MM.1S (cell line): ENCODE results near the gene NRSN1.

Experiments
- DNase-seq: peaks from one replicate; pipeline ENCODE4 v3.0.0-alpha.2; 2015
- H2AFZ ChIP-seq: fragments of 300-600 bp; sonication (generic); 2 replicates; pipeline ENCODE4 v1.6.0; 2016; ENCODE audit warnings: antibody characterized with exemption, low read length
- H3F3A ChIP-seq: fragments of 300-600 bp; sonication (generic); 2 replicates; pipeline ENCODE4 v1.6.1; 2016; ENCODE audit warnings: mild to moderate bottlenecking, antibody characterized with exemption, low read length, moderate library complexity, mixed read lengths; ENCODE audit not compliant: insufficient read depth
- H3K27ac ChIP-seq: fragments of 300-600 bp; sonication (generic); 2 replicates; pipeline ENCODE4 v1.5.1; 2016; ENCODE audit warnings: mild to moderate bottlenecking, low read length
- H3K27me3 ChIP-seq: fragments of 300-600 bp; sonication (generic); replicated peaks from 2 replicates; pipeline ENCODE4 v1.6.0; 2016; ENCODE audit warnings: low read length; ENCODE audit not compliant: insufficient read depth
- H3K36me3 ChIP-seq: fragments of 300-600 bp; sonication (generic); replicated peaks from 2 replicates; pipeline ENCODE4 v1.6.1; 2016; ENCODE audit warnings: mild to moderate bottlenecking, low read length, mixed read lengths; ENCODE audit not compliant: insufficient read depth
- H3K4me1 ChIP-seq: fragments of 300-600 bp; sonication (generic); 2 replicates; pipeline ENCODE4 v1.6.1; 2016; ENCODE audit warnings: low read length, mixed read lengths
- H3K4me2 ChIP-seq: fragments of 300-600 bp; sonication (generic); 2 replicates; pipeline ENCODE4 v1.6.0; 2016; ENCODE audit warnings: low read depth, low read length
- H3K4me3 ChIP-seq: fragments of 300-600 bp; sonication (generic); 2 replicates; pipeline ENCODE4 v1.5.1; 2016; ENCODE audit warnings: low read length, mixed read lengths
- H3K79me2 ChIP-seq: fragments of 300-600 bp; sonication (generic); 2 replicates; pipeline ENCODE4 v1.6.1; 2016; ENCODE audit warnings: mixed run types, low read length, mixed read lengths
- H3K9ac ChIP-seq: fragments of 300-600 bp; sonication (generic); 2 replicates; pipeline ENCODE4 v1.6.1; 2016; ENCODE audit warnings: low read length, mixed read lengths
- H3K9me2 ChIP-seq: fragments of 300-600 bp; sonication (generic); replicated peaks from 2 replicates; pipeline ENCODE4 v1.6.1; 2016; ENCODE audit warnings: mild to moderate bottlenecking, low read length, mixed read lengths; ENCODE audit not compliant: insufficient read depth
- H3K9me3 ChIP-seq: fragments of 300-600 bp; sonication (generic); replicated peaks from 2 replicates; pipeline ENCODE4 v1.6.1; 2016; ENCODE audit warnings: mild to moderate bottlenecking, low read length, mixed read lengths; ENCODE audit not compliant: insufficient read depth
- H4K20me1 ChIP-seq: fragments of 300-600 bp; sonication (generic); 2 replicates; pipeline ENCODE4 v1.6.1; 2016; ENCODE audit warnings: mild to moderate bottlenecking, low read length, moderate library complexity, mixed read lengths; ENCODE audit not compliant: insufficient read depth
- CTCF ChIP-seq: fragments of 300-600 bp; sonication (generic); IDR thresholded peaks from 2 replicates; pipeline ENCODE4 v1.5.1; 2016; ENCODE audit warnings: antibody characterized with exemption, low read length, mixed read lengths
- EZH2 ChIP-seq: fragments of 300-600 bp; sonication (generic); optimal IDR thresholded peaks from 2 replicates; pipeline ENCODE3; 2017; ENCODE audit warnings: low read depth, mild to moderate bottlenecking, antibody characterized with exemption, low read length, mixed read lengths
- EZH2phosphoT487 ChIP-seq: fragments of 300-600 bp; sonication (generic); IDR thresholded peaks from 2 replicates; pipeline ENCODE4 v1.6.1; 2018; ENCODE audit warnings: antibody characterized with exemption, low read length

Gene NRSN1

GRCh38 chr6:24188578-24189080 lies 62.6 kb downstream of the NRSN1 start:
- H3K79me2 ChIP-seq, result no peaks in the 10 kb centered on the region
- H3K4me3 ChIP-seq, result no peak overlapping the region
- no peaks in the 10 kb centered on the region for H3K4me1 ChIP-seq
- H3K27me3 ChIP-seq, result no peaks in the 10 kb centered on the region
- H3F3A ChIP-seq, result no peaks in the 10 kb centered on the region
- H3K9me2 ChIP-seq, result no peaks in the 10 kb centered on the region
- H3K27ac ChIP-seq, result no peak overlapping the region
- TF ChIP-seq CTCF (no peak), EZH2 (no peak), EZH2phosphoT487 (no peak)
- no peaks in the 10 kb centered on the region for H4K20me1 ChIP-seq
- DNase-seq, result no peak
- H3K9me3 ChIP-seq, result no peaks in the 10 kb centered on the region
- H3K9ac ChIP-seq, result no peak overlapping the region
- no peaks in the 10 kb centered on the region for H3K36me3 ChIP-seq
- no peak overlapping the region for H3K4me2 ChIP-seq
- H2AFZ ChIP-seq, result no peak overlapping the region

GRCh38 chr6:24191346-24191745 lies 65.3 kb downstream of the NRSN1 start:
- Histone ChIP-seq H3K4me2 (no peak overlapping the region), H3K4me1 (no peaks in the 10 kb centered on the region), H2AFZ (no peak overlapping the region), H3F3A (no peaks in the 10 kb centered on the region), H3K4me3 (no peak overlapping the region), H3K9me3 (no peaks in the 10 kb centered on the region), H3K9ac (no peak overlapping the region), H3K27ac (no peak overlapping the region), H4K20me1 (no peaks in the 10 kb centered on the region), H3K36me3 (no peaks in the 10 kb centered on the region), H3K79me2 (no peaks in the 10 kb centered on the region), H3K27me3 (no peaks in the 10 kb centered on the region), H3K9me2 (no peaks in the 10 kb centered on the region)
- no peak for DNase-seq
- TF ChIP-seq EZH2 (no peak), EZH2phosphoT487 (no peak), CTCF (no peak)

- Histone ChIP-seq H3K9me3 (no peaks in the 10 kb centered on the region), H3K4me1 (no peaks in the 10 kb centered on the region), H3K27me3 (no peaks in the 10 kb centered on the region), H3K36me3 (no peaks in the 10 kb centered on the region), H2AFZ (no peak overlapping the region), H3K4me3 (no peak overlapping the region), H3F3A (no peaks in the 10 kb centered on the region), H4K20me1 (no peaks in the 10 kb centered on the region), H3K27ac (no peak overlapping the region), H3K9ac (no peak overlapping the region), H3K4me2 (no peak overlapping the region), H3K9me2 (no peaks in the 10 kb centered on the region), H3K79me2 (no peaks in the 10 kb centered on the region)
- DNase-seq, result no peak
- TF ChIP-seq EZH2, result no peak
- TF ChIP-seq CTCF, result no peak
- no peak for TF ChIP-seq EZH2phosphoT487
Observed at GRCh38 chr6:24193364-24193763, 67.3 kb downstream of the NRSN1 start.
